Hematopoietic multipotent progenitor cell treated with erythropoietin and hydrocortisone succinate and interleukin-3 and kit ligand, for 6 days (in vitro differentiated cells): ENCODE data around the gene CLASRP.

Experiments
- DNase-seq: peaks from one replicate; pipeline ENCODE4 v3.0.0-alpha.2; 2015

Gene CLASRP

GRCh38 chr19:45063851-45064801 is 25.3 kb downstream of the CLASRP start:
- DNase-seq = no peak

GRCh38 chr19:45066921-45067661 is 28.2 kb downstream of the CLASRP start:
- no peak for DNase-seq

- DNase-seq = no peak
These were observed 29.2 kb downstream of the CLASRP start for GRCh38 chr19:45068041-45068440.

DNA sequence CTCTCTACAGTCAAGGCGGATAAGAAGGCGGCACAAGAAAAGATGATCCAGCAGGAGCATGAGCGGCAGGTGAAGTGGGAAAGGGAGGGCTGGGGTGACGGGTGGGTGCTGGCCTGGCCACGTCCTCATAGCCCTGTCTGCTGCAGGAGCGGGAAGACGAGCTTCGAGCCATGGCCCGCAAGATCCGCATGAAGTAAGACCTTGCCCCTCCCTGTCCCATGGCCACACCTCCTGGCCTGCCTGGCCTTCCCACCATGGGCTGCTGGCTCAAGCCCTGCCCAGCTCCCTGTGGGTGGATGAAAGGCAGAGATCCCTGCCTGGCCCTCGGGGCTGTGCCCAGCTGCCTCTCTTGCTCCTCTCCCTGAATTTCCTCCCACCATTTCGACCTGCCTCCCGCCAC is 30.2 kb downstream of the CLASRP start:
- DNase-seq = peak; percentile 20

DNA sequence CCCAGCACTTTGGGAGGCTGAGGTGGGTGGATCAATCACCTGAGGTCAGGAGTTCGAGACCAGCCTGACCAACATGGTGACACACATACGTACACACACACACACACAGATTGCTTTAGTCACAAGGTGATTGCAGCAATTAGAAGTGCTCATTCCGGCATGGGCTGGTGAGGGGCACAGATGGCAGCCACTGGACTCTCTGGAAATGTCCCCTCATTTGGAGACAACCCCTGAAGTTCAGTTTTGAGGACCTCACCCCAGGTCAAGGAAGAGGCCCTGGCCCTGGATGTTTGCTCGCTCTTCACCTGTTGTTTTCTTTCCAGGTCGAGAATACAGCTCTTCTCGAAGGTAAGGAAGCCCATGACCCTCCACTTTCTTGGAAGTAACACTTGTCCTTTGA is 31.4 kb downstream of the CLASRP start:
- no peak for DNase-seq

DNA sequence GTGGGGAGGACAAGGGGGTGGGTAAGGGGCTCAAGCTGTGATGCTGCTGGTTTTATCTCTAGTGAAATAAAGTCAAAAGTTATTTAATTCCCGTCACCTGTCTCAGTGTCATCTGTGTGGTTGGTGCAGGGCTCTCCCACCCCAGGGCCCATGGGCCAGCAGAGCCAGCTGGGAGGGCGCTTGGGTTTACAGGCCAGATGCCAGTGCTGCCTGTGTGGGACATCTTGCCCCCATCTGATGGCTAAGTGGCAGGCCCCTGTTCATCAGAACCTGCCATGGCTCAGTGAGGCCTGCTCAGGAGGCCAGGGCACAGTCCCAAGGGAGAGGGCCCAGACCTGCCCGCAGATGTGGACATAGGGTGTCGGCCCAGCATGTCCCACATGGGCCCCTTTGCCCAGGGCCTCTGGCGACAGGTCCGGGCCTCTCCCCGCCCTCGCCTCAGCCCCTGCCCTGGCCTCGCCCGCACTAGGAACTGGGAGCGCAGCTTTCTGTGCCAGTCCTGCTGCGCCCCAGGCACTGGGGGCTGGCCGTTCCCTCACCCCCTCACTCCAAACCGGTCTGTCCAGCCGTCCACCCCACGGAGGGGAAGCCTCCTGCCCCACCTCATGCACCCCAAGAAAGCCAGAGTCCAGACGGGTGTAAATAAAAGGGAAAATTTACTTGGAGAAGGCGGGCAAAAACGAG is 32.2 kb downstream of the CLASRP start:
- DNase-seq = no peak

- DNase-seq = no peak
These were observed 32.7 kb downstream of the CLASRP start for GRCh38 chr19:45071545-45071938.

GRCh38 chr19:45071969-45072790 is 33.3 kb downstream of the CLASRP start:
- no peak for DNase-seq

GRCh38 chr19:45074744-45075300 is 36.0 kb downstream of the CLASRP start:
- DNase-seq = no peak

- DNase-seq = peak; percentile 94
These were observed 36.6 kb downstream of the CLASRP start for GRCh38 chr19:45075301-45076028.

- DNase-seq = peak; percentile 90
These were observed 37.4 kb downstream of the CLASRP start, which contains the start of gene ZNF296 for GRCh38 chr19:45076029-45076850. Gene ZNF296, minus strand, starts transcription at chr19:45076478. Its CDS starts 105 bp downstream, at chr19:45076373.

DNA sequence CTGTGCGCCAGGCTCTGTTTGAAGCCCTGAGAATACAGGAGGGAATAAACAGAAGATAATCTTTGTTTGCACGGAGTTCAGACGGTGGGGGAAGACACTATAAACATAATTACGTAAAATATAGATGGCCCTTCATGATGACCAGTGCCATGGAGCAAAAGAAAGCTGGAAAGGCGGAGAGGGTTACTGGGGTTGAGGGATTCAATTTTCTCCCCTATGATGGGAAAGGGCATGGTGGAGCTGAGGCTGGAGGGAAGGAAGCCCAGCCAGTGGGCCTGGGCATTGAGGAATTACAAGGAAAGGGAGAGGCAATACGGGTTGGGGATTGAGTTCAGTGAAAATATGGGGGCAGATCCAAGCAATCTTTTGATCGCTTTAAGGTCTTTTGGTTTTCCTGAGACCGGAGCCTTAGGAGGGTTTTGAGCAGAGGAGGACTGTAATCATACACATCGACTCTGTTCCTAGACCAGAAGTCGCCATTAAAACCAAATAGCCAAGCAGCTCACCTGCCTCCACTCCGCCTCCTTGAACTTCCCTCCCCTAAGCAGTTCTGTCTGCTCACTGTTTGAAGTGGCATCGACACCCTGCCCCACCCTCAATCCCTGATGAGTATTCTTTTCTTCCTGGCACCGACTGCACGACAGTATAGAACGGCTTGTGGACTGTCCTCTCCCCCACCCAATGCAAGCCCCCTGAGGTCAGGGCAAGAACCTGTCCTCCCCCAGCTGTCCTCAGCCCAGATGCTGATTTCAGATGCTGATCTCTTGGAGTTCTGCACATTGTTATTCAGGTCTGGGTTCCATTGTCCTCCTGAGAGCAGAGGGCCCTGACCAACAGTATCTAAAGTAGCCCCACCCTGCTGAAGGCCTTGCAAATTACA is 38.2 kb downstream of the CLASRP start:
- no peak for DNase-seq

DNA sequence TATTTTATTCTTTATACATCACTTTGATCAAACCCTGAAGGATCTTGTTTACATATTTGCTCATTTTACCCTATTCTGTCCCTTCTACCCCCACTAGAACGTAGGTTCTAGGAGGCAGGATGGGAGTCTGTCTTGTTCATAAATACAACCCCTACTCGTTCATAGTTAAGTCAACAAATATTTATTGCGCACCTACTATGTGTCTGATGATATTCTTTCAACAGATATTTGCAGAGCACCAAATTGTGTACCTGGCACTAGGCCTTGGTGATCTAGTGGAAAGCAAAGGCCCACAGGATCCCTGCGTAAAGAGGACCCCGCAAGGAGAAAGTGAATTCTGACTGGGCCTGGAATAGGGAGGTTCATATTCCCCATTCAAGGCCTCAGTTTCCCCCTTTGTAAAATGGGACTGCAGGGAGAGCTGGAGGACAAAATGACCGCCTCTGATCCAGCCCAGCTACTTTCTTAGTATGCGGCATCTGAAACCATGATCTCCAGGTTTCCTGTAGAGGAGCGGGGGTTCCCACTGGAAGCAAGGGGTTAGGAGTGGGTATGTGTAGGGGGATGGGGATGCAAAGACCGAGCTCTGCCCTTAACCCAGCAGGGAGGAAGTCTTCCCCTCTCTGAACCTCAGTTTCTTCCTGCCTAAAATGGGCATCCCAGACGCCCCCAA is 39.7 kb downstream of the CLASRP start:
- DNase-seq = no peak

- peak; percentile 87 for DNase-seq
These were observed 40.4 kb downstream of the CLASRP start, which contains the start of gene GEMIN7 for GRCh38 chr19:45079063-45079910. Gene GEMIN7, plus strand, starts transcription at chr19:45079260. Its CDS starts 10,855 bp downstream, at chr19:45090115.

- DNase-seq = peak; percentile 90
These were observed 41.1 kb downstream of the CLASRP start for GRCh38 chr19:45079911-45080370.

- DNase-seq = no peak
These were observed 43.3 kb downstream of the CLASRP start for GRCh38 chr19:45082170-45082569.

GRCh38 chr19:45086480-45086879 is 47.6 kb downstream of the CLASRP start:
- peak; percentile 67 for DNase-seq
